Endometrial microvascular endothelial cells (primary cell): ENCODE results near the gene ATF7IP. TPM values are rescaled to one million over a fixed set of nuclear protein-coding genes. Genes with fewer than 3 reads are reported as not detected.
"Not testable (repeated sequence)": the region's sequence is repeated elsewhere in the genome, so short reads cannot be mapped to it uniquely, and the experiment has no call there.

Experiments
- in situ Hi-C: cut with HindIII; loops from 2 replicates; pipeline ENCODE4 v1.10.0; 2017; ENCODE audit warnings: low sequenced_read_pairs, low pct_unique_long_range_greater_than_20kb; ENCODE audit errors: inconsistent ontology term
- total RNA-seq: library from RNA; depleted of rRNA; stranded (reverse); fragments of >200 nt; gene quantifications from one replicate; pipeline ENCODE4 v1.2.3, GENCODE V29; 2015; ENCODE audit errors: inconsistent ontology term

The ATF7IP gene, protein sequence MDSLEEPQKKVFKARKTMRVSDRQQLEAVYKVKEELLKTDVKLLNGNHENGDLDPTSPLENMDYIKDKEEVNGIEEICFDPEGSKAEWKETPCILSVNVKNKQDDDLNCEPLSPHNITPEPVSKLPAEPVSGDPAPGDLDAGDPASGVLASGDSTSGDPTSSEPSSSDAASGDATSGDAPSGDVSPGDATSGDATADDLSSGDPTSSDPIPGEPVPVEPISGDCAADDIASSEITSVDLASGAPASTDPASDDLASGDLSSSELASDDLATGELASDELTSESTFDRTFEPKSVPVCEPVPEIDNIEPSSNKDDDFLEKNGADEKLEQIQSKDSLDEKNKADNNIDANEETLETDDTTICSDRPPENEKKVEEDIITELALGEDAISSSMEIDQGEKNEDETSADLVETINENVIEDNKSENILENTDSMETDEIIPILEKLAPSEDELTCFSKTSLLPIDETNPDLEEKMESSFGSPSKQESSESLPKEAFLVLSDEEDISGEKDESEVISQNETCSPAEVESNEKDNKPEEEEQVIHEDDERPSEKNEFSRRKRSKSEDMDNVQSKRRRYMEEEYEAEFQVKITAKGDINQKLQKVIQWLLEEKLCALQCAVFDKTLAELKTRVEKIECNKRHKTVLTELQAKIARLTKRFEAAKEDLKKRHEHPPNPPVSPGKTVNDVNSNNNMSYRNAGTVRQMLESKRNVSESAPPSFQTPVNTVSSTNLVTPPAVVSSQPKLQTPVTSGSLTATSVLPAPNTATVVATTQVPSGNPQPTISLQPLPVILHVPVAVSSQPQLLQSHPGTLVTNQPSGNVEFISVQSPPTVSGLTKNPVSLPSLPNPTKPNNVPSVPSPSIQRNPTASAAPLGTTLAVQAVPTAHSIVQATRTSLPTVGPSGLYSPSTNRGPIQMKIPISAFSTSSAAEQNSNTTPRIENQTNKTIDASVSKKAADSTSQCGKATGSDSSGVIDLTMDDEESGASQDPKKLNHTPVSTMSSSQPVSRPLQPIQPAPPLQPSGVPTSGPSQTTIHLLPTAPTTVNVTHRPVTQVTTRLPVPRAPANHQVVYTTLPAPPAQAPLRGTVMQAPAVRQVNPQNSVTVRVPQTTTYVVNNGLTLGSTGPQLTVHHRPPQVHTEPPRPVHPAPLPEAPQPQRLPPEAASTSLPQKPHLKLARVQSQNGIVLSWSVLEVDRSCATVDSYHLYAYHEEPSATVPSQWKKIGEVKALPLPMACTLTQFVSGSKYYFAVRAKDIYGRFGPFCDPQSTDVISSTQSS
- total RNA-seq: 21.9 TPM

DNA sequence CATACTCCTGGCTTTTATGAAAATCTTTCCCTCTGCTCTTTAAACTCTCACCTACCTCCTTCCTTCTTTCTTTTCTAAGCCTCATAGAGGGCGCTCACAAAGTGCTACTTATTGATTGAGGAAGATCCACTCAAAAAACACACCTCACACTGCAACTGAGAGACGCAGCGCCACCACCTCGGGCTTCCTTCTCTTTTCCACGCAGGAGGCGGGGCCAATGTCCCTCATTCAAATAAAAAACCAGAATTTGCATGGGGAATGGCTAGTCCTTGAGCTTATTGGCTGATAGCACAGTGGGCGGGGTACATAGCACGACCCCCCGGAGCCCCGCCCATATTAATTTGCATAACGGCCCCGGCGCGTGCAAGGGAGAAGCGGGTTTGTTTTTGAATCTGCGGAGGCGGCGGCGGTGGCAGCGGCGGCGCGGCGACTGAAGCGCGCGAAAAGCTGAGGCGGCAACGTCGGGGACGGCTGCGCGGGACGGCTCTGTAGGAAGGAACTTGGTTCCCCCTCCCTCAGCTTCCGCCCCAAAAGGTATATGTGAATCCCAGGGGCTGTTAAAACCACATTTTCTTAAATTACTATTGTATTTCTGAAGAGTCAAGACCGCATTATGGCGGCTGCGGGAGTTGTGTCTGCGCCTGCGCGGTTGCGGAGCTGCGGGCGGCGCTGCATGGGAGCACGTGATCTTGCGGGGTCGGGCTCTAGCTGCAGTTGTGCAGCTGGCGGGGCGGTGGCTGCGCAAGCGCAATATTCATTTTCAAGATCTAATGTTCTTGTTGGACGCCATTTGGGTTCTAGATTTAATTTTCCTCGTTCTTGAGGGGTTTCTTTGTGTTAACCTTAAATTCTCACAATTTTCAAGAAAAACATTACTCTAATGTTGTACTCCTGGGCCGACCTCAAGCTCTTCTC lies at the start of gene ATF7IP:
Gene ATF7IP (plus strand): TSS at position 389 of the 915 bp plus-strand sequence. CDS start 58,234 bp downstream, outside the sequence.
- in situ Hi-C loops: no loop called here

DNA sequence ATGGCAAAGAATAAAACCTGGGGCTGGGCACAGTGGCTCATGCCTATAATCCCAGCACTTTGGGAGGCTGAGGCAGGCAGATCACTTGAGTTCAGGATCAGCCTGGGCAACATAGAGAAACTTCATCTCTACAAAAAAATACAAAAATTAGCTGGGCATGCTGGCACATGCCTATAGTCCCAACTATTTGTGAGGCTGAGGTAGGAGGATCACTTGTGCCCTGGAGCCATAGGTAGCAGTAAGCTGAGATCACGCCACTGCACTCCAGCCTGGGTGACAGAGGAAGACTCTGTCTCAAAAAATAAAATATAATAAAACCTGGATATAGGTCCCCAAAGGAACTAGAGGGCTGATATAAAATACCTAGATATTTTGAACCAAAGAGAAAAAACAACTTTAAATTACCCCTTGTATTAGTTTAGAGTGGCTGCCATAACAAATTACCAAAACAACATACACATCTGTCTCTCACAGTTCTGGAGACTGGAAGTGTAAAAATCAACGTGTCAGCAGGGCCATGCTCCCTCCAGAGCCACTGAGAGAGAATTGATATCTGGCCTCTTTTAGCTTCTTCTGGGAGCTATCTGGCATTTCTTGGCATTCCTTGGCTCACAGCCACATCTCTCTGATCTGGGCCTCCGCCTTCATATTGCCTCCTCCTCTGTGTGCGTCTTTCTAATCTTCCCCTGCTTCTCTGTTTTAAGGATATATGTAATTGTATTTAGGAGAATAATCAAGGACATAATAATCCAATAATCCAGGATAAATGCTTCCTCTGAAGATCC lies 47.9 kb upstream of the ATF7IP start:
- in situ Hi-C loops: no loop called here

DNA sequence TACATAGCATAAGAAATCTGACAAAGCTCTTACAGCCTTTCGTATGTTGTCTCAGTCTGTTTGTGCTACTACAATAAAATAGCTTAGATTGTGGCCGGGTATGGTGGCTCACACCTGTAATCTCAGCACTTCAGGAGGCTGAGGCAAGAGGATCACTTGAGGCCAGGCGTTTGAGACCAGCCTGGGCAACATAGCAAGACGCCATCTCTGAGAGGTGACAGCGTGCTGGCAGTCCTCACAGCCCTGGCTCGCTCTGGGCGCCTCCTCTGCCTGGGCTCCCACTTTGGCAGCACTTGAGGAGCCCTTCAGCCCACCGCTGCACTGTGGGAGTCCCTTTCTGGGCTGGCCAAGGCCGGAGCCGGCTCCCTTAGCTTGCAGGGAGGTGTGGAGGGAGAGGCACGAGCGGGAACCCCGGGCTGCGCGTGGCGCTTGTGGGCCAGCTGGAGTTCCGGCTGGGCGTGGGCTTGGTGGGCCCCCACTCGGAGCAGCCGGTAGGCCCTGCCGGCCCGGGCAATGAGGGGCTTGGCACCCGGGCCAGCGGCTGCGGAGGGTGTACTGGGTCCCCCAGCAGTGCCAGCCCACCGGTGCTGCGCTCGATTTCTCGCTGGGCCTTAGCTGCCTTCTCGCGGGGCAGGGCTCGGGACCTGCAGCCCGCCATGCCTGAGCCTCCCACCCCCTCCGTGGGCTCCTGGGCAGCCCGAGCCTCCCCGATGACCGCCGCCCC lies 45.6 kb upstream of the ATF7IP start:
- in situ Hi-C loops: not testable (repeated sequence)

DNA sequence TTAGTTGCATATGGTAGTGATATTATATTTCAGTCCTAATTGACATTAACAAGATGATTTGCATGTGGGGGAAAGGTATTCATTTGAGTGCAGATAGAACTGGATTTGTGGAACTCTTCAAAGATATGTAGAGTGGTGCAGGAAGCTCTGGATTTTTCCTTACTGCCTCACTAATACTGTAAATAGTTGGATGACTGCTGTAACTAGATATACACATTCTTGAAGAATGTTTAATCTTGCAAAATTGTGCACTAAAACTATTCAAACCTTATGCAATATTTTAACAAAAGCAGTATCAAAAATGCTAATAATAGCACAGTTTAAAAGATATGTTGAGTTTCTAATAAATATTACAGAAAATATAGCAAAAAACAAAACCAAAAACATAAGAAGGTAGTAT lies 43.1 kb upstream of the ATF7IP start:
- in situ Hi-C loops: no loop called here

DNA sequence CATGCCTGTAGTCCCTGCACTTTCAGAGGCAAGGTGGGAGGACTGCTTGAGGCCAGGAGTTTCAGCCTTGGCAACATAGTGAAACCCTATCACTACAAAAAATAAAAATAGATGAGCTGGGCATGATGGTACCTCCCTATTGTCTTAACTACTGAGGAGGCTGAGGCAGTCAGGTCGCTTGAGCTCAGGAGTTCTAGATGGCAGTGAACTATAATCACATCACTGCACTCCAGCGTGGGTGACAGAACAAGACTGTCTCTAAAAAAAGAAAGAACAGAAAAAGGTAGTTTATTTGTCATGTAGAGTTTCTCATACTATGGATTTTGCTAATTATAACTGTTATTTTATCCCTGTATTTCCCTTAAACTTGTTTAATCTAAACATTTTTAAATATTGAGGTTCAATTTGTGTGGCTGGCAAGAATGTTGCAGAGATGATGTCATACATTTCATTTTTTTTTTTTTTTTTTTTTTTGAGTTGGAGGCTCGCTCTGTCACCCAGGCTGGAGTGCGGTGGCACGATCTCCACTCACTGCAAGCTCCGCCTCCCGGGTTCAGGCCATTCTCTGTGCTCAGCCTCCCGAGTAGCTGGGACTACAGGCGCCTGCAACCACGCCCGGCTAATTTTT lies 39.7 kb upstream of the ATF7IP start:
- in situ Hi-C loops: no loop called here

DNA sequence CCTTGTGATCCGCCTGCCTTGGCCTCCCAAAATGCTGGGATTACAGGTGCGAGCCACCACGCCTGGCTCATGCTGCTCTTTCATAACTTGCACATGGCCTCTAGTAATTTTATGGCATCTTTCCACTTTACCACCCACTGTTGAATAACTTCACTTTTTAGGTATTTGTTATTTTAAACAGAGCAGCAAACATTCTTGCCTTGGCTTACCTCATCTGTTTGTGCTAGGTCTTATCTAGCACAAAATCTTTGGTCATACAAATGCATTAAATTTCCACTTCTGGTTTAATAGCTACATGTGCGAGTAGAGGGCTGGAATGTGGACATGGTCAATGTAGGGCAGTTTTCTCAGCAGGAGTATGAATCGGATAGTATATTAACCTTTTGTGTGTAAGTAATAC lies 38.8 kb upstream of the ATF7IP start:
- in situ Hi-C loops: no loop called here

DNA sequence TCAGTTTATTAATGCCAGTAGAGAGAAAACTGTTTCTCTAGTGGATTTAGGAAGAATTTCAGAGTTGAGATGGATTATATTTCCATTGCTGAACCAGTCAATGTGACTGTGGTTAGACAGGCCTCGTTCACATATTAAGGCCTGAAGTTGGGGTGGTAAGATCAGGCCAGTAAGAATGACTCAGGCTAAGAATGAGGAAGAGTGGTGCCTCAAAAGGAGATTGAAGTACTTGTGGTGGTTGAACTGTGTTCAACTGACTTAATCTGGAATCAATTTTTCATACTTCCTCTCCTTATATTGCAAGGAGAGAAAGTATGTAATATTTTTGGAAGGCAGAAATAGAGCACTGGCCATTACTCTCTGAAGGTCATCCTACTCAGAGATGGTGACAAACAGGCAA lies 37.8 kb upstream of the ATF7IP start:
- in situ Hi-C loops: no loop called here

DNA sequence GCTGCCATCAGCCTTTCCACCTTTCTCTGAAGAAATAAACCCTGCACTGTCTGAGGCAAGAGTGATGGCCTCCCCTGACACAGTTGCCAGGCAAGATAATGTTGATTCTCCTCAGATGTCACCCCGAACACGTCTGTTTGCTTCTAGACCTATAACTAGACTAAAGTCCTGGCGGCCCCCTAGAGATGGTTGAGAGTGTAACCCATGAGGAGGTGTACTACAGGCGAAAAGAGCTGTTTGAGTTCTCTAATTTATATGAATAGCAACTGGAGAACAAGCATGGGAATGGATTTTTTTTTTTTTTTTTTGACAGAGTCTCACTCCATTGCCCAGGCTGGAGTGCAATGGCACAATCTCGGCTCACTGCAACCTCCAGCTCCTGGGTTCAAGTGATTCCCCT lies 33.0 kb upstream of the ATF7IP start:
- in situ Hi-C loops: no loop called here

DNA sequence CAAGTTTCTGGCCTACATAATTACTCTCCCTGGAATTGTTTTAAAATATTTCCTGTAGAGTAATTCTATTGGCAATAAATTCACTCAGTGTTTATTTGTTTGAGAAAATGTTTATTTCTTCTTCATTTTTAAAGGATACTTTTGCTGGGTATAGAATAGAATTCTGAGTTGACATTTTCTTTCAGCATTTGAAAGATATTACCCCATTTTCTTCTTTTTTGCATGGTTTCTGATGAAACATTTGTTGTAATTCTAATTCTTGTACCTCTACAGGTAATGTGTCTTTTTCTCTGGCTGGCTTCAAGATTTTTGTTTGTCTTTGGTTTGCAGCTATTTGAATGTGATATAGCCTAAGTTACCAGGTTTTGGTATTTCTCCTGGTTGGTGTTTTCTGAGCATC lies 25.1 kb upstream of the ATF7IP start:
- in situ Hi-C loops: no loop called here

DNA sequence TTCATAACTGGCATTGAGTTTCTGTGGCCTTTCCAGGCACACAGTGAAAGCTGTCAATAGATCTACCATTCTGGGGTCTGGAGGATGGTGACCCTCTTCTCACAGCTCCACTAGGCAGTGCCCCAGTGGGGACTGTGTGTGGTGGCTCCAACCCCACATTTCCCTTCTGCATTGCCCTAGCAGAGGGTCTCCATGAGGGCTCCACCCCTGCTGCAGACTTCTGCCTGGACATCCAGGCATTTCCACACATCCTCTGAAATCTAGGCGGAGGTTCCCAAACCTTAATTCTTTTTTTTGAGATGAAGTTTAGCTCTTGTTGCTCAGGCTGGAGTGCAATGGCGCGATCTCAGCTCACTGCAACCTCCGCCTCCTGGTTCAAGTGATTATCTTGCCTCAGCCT lies 14.0 kb upstream of the ATF7IP start:
- in situ Hi-C loops: not testable (repeated sequence)

DNA sequence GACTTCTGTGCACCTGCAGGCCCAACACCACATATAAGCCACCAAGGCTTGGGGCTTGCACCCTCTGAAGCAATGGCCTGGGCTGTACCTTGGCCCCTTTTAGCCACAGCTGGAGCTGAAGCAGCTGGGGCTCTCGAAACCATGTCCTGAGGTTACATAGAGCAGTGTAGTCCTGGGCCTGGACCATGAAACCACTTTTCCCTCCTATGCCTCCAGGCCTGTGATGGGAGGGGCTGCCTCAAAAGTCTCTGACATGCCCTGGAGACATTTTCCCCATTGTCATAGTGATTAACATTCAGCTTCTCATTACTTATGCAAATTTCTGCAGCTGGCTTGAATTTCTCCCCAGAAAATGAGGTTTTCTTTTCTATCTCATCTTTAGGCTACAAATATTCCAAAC lies 13.4 kb upstream of the ATF7IP start:
- in situ Hi-C loops: not testable (repeated sequence)

DNA sequence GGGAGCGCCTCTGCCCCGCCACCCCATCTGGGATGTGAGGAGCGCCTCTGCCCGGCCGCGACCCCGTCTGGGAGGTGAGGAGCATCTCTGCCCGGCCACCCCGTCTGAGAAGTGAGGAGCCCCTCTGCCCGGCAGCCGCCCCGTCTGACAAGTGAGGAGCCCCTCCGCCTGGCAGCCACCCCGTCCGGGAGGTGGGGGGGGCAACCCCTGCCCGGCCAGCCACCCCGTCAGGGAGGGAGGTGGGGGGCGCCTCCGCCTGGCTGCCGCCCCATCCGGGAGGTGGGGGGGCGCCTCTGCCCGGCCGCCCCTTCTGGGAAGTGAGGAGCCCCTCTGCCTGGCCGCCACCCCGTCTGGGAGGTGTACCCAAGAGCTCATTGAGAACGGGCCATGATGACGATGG lies 10.8 kb upstream of the ATF7IP start:
- in situ Hi-C loops: not testable (repeated sequence)

DNA sequence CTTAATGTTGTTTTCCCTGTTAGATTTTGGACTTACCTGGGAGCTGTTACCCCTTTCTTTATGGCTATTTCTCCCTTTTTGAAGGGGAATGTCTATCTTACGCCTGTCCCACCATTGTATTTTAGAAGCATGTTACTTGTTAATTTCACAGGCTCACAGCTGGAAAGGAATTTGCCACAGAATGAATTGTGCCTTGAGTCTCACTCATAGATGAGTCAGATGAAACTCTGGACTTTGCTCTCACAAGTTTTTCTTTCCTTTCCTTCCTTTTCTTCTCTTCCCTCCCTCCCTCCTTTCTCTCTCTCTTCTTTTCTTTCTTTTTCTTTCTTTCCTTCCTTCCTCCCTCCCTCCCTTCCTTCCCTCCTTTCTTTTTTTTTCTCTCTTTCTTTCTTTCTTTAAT lies 9.3 kb upstream of the ATF7IP start:
- in situ Hi-C loops: no loop called here

DNA sequence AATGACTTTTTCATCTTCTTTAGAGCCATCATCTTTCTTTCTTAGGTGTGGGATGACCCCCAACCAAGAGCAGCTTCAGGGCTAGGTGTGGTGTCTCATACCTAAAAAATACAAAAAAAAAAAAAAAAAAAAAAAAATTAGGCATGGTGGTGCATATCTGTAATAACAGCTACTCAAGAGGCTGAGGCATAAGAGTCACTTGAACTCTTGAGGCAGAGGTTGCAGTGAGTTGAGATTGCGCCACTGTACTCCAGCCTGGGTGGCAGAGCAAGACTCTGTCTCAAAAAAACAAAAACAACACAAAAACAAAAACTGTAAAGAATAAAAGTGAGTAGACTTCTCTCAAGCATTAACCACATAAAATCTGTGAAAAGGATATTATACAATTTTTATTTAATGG lies 8.0 kb upstream of the ATF7IP start:
- in situ Hi-C loops: no loop called here

DNA sequence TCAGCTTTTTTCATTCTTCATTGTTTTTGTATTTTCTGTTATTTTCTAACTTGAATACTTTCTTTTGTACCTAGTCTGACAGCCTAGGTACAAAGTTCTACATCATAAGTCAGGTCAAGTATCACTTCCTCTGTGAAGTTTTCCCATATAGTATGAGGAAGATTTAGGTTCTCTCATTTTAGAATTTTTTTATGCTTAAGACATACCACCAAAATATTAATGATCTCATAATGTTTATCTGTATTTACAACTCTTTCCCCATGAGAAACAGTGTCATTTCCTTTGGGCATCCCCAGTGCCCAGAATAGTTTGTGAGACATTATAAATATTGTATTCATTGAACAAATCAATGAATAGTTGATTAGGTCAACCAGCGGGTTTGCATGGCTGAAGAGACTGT lies 3.1 kb upstream of the ATF7IP start:
- in situ Hi-C loops: no loop called here

DNA sequence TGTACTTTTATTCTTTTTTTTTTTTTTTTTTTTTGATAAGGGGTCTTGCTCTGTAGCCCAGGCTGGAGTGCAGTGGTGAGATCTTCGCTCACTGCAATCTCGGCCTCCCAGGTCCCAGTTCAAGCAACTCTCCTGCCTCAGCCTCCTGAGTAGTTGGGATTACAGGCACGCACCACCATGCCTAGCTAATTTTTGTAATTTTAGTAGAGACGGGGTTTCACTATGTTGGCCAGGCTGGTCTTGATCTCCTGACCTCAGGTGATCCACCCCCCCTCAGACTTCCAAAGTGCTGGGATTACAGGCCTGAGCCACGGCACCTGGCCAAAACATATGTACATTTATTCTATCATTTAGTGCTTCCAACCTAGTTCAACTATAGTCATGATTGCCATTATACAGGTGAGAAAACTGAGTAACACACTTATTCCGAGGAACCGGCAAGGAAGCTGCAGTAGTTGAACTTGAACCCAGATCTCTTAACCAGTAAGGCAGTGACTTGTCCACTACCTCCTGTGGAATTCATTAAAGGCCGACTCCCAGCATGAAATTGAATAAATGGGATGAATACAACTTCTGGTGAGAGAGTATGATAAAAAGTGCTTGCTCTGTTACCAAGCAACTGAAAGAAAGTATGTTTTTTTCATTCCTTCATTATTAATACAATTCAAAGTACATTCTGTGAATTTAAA lies 755 bp upstream of the ATF7IP start:
- in situ Hi-C loops: no loop called here
